H1 (cell line): Measurements from ENCODE around the gene KCND1. TPM values are rescaled to one million over a fixed set of nuclear protein-coding genes. Genes with fewer than 3 reads are reported as not detected.
A peak's percentile ranks its signal among the peaks of the same experiment; 100 is the strongest.

ENCODE experiments used
- CTCF ChIA-PET: fragments of 300-600 bp; sonication (Branson Sonifier 250); formaldehyde crosslinking; loops from one replicate; lab custom pipeline; 2021; ENCODE audit not compliant: partially characterized antibody; lab: Charles Lee
- POLR2A ChIA-PET: fragments of 300-600 bp; sonication (Branson Sonifier 250); formaldehyde crosslinking; loops from one replicate; lab custom pipeline; 2021; ENCODE audit warnings: inconsistent platforms; ENCODE audit not compliant: partially characterized antibody; lab: Charles Lee
- DNase-seq, 2 experiments: peaks; one replicate each; pipeline versions ENCODE4 v3.0.0 to v3.0.0-alpha.2; 2010 to 2022; ENCODE audit warnings: low spot score in 2 of 2, low read depth in 1 of 2, mixed read lengths in 1 of 2
- FAIRE-seq: peaks from 2 replicates; lab custom pipeline; 2011; peaks lifted over from hg19 to GRCh38; lab: Jason Lieb, UNC
- H2AFZ ChIP-seq: 2 replicates; pipeline ENCODE4 v1.8.1; 2012; ENCODE audit warnings: low read length, inconsistent platforms
- H2AK5ac ChIP-seq: 2 replicates; pipeline ENCODE4 v1.6.1; 2013; ENCODE audit warnings: low read depth, low read length
- H2BK120ac ChIP-seq: replicated peaks from 2 replicates; pipeline ENCODE3; 2013; ENCODE audit warnings: low read depth, low read length, inconsistent platforms
- H2BK12ac ChIP-seq: 2 replicates; pipeline ENCODE4 v1.6.1; 2013; ENCODE audit warnings: low read depth, low read length
- H2BK15ac ChIP-seq: 2 replicates; pipeline ENCODE4 v1.6.1; 2013; ENCODE audit warnings: low read length
- H2BK20ac ChIP-seq: 2 replicates; pipeline ENCODE4 v1.6.1; 2013; ENCODE audit warnings: low read length
- H2BK5ac ChIP-seq: 2 replicates; pipeline ENCODE4 v1.6.1; 2013; ENCODE audit warnings: low read depth, low read length
- H3K14ac ChIP-seq: 2 replicates; pipeline ENCODE4 v1.6.1; 2013; ENCODE audit warnings: inconsistent platforms; ENCODE audit not compliant: insufficient read length
- H3K18ac ChIP-seq: 2 replicates; pipeline ENCODE4 v1.6.1; 2013; ENCODE audit warnings: low read length; ENCODE audit errors: extremely low read depth
- H3K23ac ChIP-seq: 2 replicates; pipeline ENCODE4 v1.6.1; 2013; ENCODE audit warnings: inconsistent platforms; ENCODE audit not compliant: insufficient read length
- H3K23me2 ChIP-seq: 2 replicates; pipeline ENCODE4 v1.6.1; 2013; ENCODE audit warnings: low read depth, low read length
- H3K27ac ChIP-seq: 2 replicates; pipeline ENCODE4 v1.6.1; 2011; ENCODE audit warnings: low read depth, low read length, inconsistent platforms
- H3K27me3 ChIP-seq, 4 experiments: replicated peaks in 1 of 4; 1 replicate in 1 of 4; 2 replicates in 3 of 4; pipeline versions ENCODE4 v1.6.1 to v1.8.1; 2011 to 2013; ENCODE audit warnings: low read length in 3 of 4, mild to moderate bottlenecking in 3 of 4, inconsistent platforms in 2 of 4, mixed read lengths in 2 of 4, moderate library complexity in 1 of 4; ENCODE audit not compliant: control insufficient read depth in 3 of 4, insufficient read depth in 3 of 4; ENCODE audit errors: extremely low read depth in 1 of 4
- H3K36me3 ChIP-seq, 4 experiments: 2 replicates each; pipeline versions ENCODE4 v1.6.1 to v1.8.1; 2011 to 2013; ENCODE audit warnings: mild to moderate bottlenecking in 4 of 4, low read length in 3 of 4, moderate library complexity in 2 of 4, control low read depth in 1 of 4, inconsistent platforms in 1 of 4; ENCODE audit not compliant: insufficient read depth in 4 of 4, control insufficient read depth in 2 of 4
- H3K4ac ChIP-seq: replicated peaks from 2 replicates; pipeline ENCODE3; 2013; ENCODE audit warnings: low read length, low read depth, mixed read lengths, inconsistent platforms; ENCODE audit not compliant: insufficient read length
- H3K4me1 ChIP-seq, 4 experiments: replicated peaks in 1 of 4; 1 replicate in 1 of 4; 2 replicates in 3 of 4; pipeline versions ENCODE4 v1.6.1 to v1.8.1; 2011 to 2013; ENCODE audit warnings: low read length in 3 of 4, inconsistent platforms in 2 of 4, mixed read lengths in 1 of 4; ENCODE audit not compliant: insufficient read depth in 4 of 4, control insufficient read depth in 3 of 4
- H3K4me2 ChIP-seq, 2 experiments: 2 replicates each; pipeline versions ENCODE4 v1.6.1 to v1.8.1; 2011 to 2013; ENCODE audit warnings: low read depth in 2 of 2, low read length in 2 of 2, control low read depth in 1 of 2, inconsistent platforms in 1 of 2, mild to moderate bottlenecking in 1 of 2; ENCODE audit not compliant: insufficient read depth in 1 of 2
- H3K4me3 ChIP-seq, 4 experiments: fragments of 200-600, 300-600 bp in 1 of 4; sonication (generic), shearing (Covaris generic), sonication (Bioruptor Twin) in 1 of 4; 2 replicates each; pipeline versions ENCODE4 v1.5.1 to v1.8.1; 2011 to 2016; ENCODE audit warnings: low read length in 4 of 4, low read depth in 3 of 4, control low read depth in 2 of 4, inconsistent platforms in 2 of 4, mild to moderate bottlenecking in 2 of 4, mixed read lengths in 1 of 4, moderate library complexity in 1 of 4; ENCODE audit not compliant: insufficient read depth in 2 of 4; ENCODE audit errors: extremely low read depth in 1 of 4
- H3K56ac ChIP-seq: replicated peaks from 2 replicates; pipeline ENCODE3; 2013; ENCODE audit warnings: low read depth, mild to moderate bottlenecking, mixed read lengths, low read length, inconsistent platforms; ENCODE audit not compliant: insufficient read length
- H3K79me1 ChIP-seq: 2 replicates; pipeline ENCODE4 v1.6.1; 2013; ENCODE audit warnings: low read depth, low read length, control low read depth
- H3K79me2 ChIP-seq, 2 experiments: 2 replicates each; pipeline versions ENCODE4 v1.6.1 to v1.8.1; 2012 to 2013; ENCODE audit warnings: low read length in 2 of 2, mild to moderate bottlenecking in 2 of 2, inconsistent platforms in 1 of 2; ENCODE audit not compliant: insufficient read depth in 2 of 2, control insufficient read depth in 1 of 2
- H3K9ac ChIP-seq, 4 experiments: replicated peaks in 1 of 4; 1 replicate in 1 of 4; 2 replicates in 3 of 4; pipeline versions ENCODE4 v1.6.1 to v1.8.1; 2011 to 2013; ENCODE audit warnings: low read depth in 3 of 4, low read length in 3 of 4, control low read depth in 2 of 4, mild to moderate bottlenecking in 2 of 4, moderate library complexity in 2 of 4, inconsistent platforms in 1 of 4; ENCODE audit errors: extremely low read depth in 1 of 4
- H3K9me3 ChIP-seq, 2 experiments: 2 replicates each; pipeline versions ENCODE4 v1.6.1 to v1.8.1; 2012 to 2013; ENCODE audit warnings: mild to moderate bottlenecking in 2 of 2, moderate library complexity in 2 of 2, control low read depth in 1 of 2, inconsistent platforms in 1 of 2, low read depth in 1 of 2, low read length in 1 of 2, mixed read lengths in 1 of 2; ENCODE audit not compliant: insufficient read depth in 2 of 2
- H4K20me1 ChIP-seq, 2 experiments: replicated peaks in 1 of 2; 2 replicates each; pipeline versions ENCODE3 to v1.8.1; 2011 to 2013; ENCODE audit warnings: inconsistent platforms in 2 of 2, low read length in 2 of 2, mild to moderate bottlenecking in 1 of 2; ENCODE audit not compliant: insufficient read depth in 2 of 2, control insufficient read depth in 1 of 2
- H4K5ac ChIP-seq: 2 replicates; pipeline ENCODE4 v1.6.1; 2013; ENCODE audit warnings: low read length, low read depth, mixed read lengths, inconsistent platforms; ENCODE audit not compliant: insufficient read length
- H4K8ac ChIP-seq: 2 replicates; pipeline ENCODE4 v1.8.0; 2013; ENCODE audit warnings: mild to moderate bottlenecking, moderate library complexity, low read length, inconsistent platforms; ENCODE audit not compliant: insufficient read depth; ENCODE audit errors: extremely low read depth
- H4K91ac ChIP-seq: replicated peaks from 2 replicates; pipeline ENCODE3; 2013; ENCODE audit warnings: low read length, mixed read lengths, inconsistent platforms; ENCODE audit not compliant: insufficient read length
- CHD2 ChIP-seq: IDR thresholded peaks from 2 replicates; pipeline ENCODE4 v1.6.1; 2012; ENCODE audit warnings: low read length, improper control_type of control experiment
- CTCF ChIP-seq, 3 experiments: IDR thresholded peaks; 1 replicate in 2 of 3; 2 replicates in 1 of 3; pipeline versions ENCODE4 v1.5.1 to v1.6.1; 2011; ENCODE audit warnings: low read length in 3 of 3, mild to moderate bottlenecking in 3 of 3, inconsistent platforms in 2 of 3, low read depth in 1 of 3, moderate library complexity in 1 of 3; ENCODE audit not compliant: insufficient read depth in 1 of 3; ENCODE audit errors: control extremely low read depth in 1 of 3
- E2F6 ChIP-seq: IDR thresholded peaks from 2 replicates; pipeline ENCODE4 v1.6.1; 2012; ENCODE audit warnings: inconsistent platforms
- EZH2 ChIP-seq: fragments of 200-600 bp; sonication (generic); IDR thresholded peaks from 2 replicates; pipeline ENCODE4 v1.7.1; 2012; ENCODE audit warnings: low read depth, mild to moderate bottlenecking, moderate library complexity, low read length, inconsistent platforms; ENCODE audit not compliant: severe bottlenecking
- JUN ChIP-seq: IDR thresholded peaks from 2 replicates; pipeline ENCODE4 v1.6.1; 2011; ENCODE audit warnings: low read depth, mild to moderate bottlenecking, improper control_type of control experiment, low read length
- NRF1 ChIP-seq: IDR thresholded peaks from 2 replicates; pipeline ENCODE4 v1.6.1; 2011; ENCODE audit warnings: mild to moderate bottlenecking, low read depth, low read length, improper control_type of control experiment
- SUZ12 ChIP-seq: fragments of 200-600 bp; sonication (generic); IDR thresholded peaks from 2 replicates; pipeline ENCODE4 v1.6.1; 2012; ENCODE audit warnings: mild to moderate bottlenecking, inconsistent platforms, low read length, moderate library complexity, mixed read lengths
- WGBS, 2 experiments: shearing (Covaris generic) in 1 of 2; methylation state at CpG; one replicate each; pipeline versions ENCODE4 v1.1.6 to v1.1.7; 2013 to 2015; ENCODE audit warnings: low lambda C conversion rate in 2 of 2, mixed read lengths in 2 of 2, inconsistent platforms in 1 of 2, low coverage in 1 of 2, missing lambda C conversion rate in 1 of 2; ENCODE audit not compliant: insufficient replicate concordance in 2 of 2, insufficient coverage in 1 of 2, insufficient read length in 1 of 2; ENCODE audit errors: extremely low coverage in 1 of 2, missing lambda C conversion rate in 1 of 2; 5-methylcytosine and 5-hydroxymethylcytosine counted together
- polyA plus RNA-seq, 7 experiments: library from polyadenylated mRNA; depleted of rRNA in 3 of 7; stranded (reverse) in 5 of 7; unstranded in 2 of 7; fragments of >200 nt in 5 of 7; fragments of 200-250 nt in 2 of 7; gene quantifications; 1 replicate in 5 of 7; 2 replicates in 1 of 7; 4 replicates in 1 of 7; pipeline versions ENCODE4 v1.2.1 to v1.2.3, GENCODE V29; 2011 to 2013; ENCODE audit warnings: missing spikeins in 2 of 7, mixed read lengths in 2 of 7
- total RNA-seq: library from RNA; stranded (reverse); fragmentation: NEBNext Ultra II Directional; extraction: Animal tissue kit (Norgen Biotek cat#: 25700); gene quantifications from 2 replicates; pipeline ENCODE4 v1.2.1, GENCODE V29; 2021

The KCND1 gene
- total and polyA plus RNA-seq, 2 of the 8 experiments (the other 6 are each of a cell fraction or from before 2014, with no cell fraction given): 3.1 to 6.8 TPM

GRCh38 chrX:48937054-48937907 lies 34.4 kb downstream of the KCND1 start:
- peak overlapping the region in 1 of 4 experiments; percentile 42; a peak in 2 of 8 replicates for H3K4me3 ChIP-seq
- peak in 1 of 2 experiments; percentile 52 for DNase-seq
- H3K4me1 ChIP-seq: peaks cover 0 to 12% (median 3%) of the 10 kb centered on the region in 4 experiments; a peak in 6 of 7 replicates
- no peaks in the 10 kb centered on the region for H3K27me3 ChIP-seq
- H3K4me2 ChIP-seq: peak overlapping the region; percentile 3 to 47; a peak in 3 of 4 replicates
- no peak overlapping the region for H2AFZ ChIP-seq
- POLR2A ChIA-PET: interaction anchor here (1.0 to 21.5 kb wide), 8 partner anchors 11 to 110 kb away, joined by 3 to 572 read pairs (median 4); partner anchors contain the start of genes OTUD5, PIM2, PQBP1 and SLC35A2
- H3K79me2 ChIP-seq: peaks cover 0 to 54% of the 10 kb centered on the region in 2 experiments; a peak in 2 of 4 replicates
- H2BK5ac ChIP-seq: no peak overlapping the region; the same call in 1 of the 2 replicates
- H4K5ac ChIP-seq: peak overlapping the region; percentile 16
- no peak overlapping the region for H3K9ac ChIP-seq
- no peaks in the 10 kb centered on the region for H3K9me3 ChIP-seq
- H2BK12ac ChIP-seq: no peak overlapping the region
- H2BK20ac ChIP-seq: no peak overlapping the region
- peaks cover 0 to 2% of the 10 kb centered on the region in 2 experiments for H4K20me1 ChIP-seq
- H3K18ac ChIP-seq: no peak overlapping the region
- no peaks in the 10 kb centered on the region for H3K79me1 ChIP-seq
- WGBS, 2 experiments: 20% methylated on average over 9 of the region's 9 CpGs; no CpG with 5 or more reads in 1 of the 2 experiments
- H3K56ac ChIP-seq: no peak overlapping the region
- no peak overlapping the region for H2AK5ac ChIP-seq
- no peak overlapping the region for H4K91ac ChIP-seq
- H3K14ac ChIP-seq: no peak overlapping the region
- H4K8ac ChIP-seq: no peak overlapping the region
- H3K27ac ChIP-seq: peak overlapping the region; percentile 68
- H3K36me3 ChIP-seq: peaks cover 0 to 18% (median 7%) of the 10 kb centered on the region in 4 experiments; a peak in 6 of 8 replicates
- no peak overlapping the region for H2BK15ac ChIP-seq
- H3K23me2 ChIP-seq: no peaks in the 10 kb centered on the region; the same call in 1 of the 2 replicates
- no peak overlapping the region for H2BK120ac ChIP-seq
- CTCF ChIA-PET: interaction anchor here (0.6 to 3.1 kb wide), 12 partner anchors 9 to 175 kb away, joined by 3 to 20 read pairs (median 4); partner anchors contain the start of genes PQBP1 and TIMM17B
- peak; percentile 95 for FAIRE-seq
- no peak overlapping the region for H3K23ac ChIP-seq
- H3K4ac ChIP-seq: no peak overlapping the region
- TF ChIP-seq SUZ12 (no peak), EZH2 (no peak), CHD2 (no peak), CTCF (IDR thresholded peaks at IDR 0.05; ENCODE audit: control extremely low read depth in 1 of 3, insufficient read depth in 1 of 3, low read depth in 1 of 3, low read length in 3 of 3) (peak; percentile 27 to 79 (median 77)), NRF1 (no peak), E2F6 (no peak), JUN (no peak)
